Mucosa of descending colon (tissue), 3 donors: Measurements from ENCODE around the gene SFMBT1. TPM values are rescaled to one million over a fixed set of nuclear protein-coding genes. Genes with fewer than 3 reads are reported as not detected.

Source experiments
- ATAC-seq: fragments of 200-7000 bp; cut with Tn5 transposase; one replicate; pipeline ENCODE4 v1.9.1; 2020; ENCODE audit warnings: mild to moderate bottlenecking, moderate library complexity
- DNase-seq, 3 donors: peaks; one replicate each; pipeline ENCODE4 v3.0.0-alpha.2; 2020
- H3K36me3 ChIP-seq: fragments of 200-600 bp; one replicate; pipeline ENCODE4 v1.8.0; 2021; ENCODE audit warnings: low read depth, mild to moderate bottlenecking
- H3K4me1 ChIP-seq: fragments of 200-600 bp; one replicate; pipeline ENCODE4 v1.8.0; 2021; ENCODE audit warnings: low read depth, mild to moderate bottlenecking
- H3K4me3 ChIP-seq: fragments of 200-600 bp; one replicate; pipeline ENCODE4 v1.8.0; 2021; ENCODE audit warnings: mild to moderate bottlenecking
- H3K9me3 ChIP-seq: fragments of 200-600 bp; one replicate; pipeline ENCODE4 v1.8.0; 2021; ENCODE audit warnings: mild to moderate bottlenecking
- CTCF ChIP-seq: fragments of 200-600 bp; IDR thresholded peaks from one replicate; pipeline ENCODE4 v1.8.0; 2022; ENCODE audit warnings: antibody characterized with exemption, mild to moderate bottlenecking
- intact Hi-C, 2 donors: fragments of 100-400 bp; cut with DNase I in 1 of 2; cut with micrococcal nuclease in 1 of 2; formaldehyde crosslinking; loops; one replicate each; pipeline versions ENCODE4 v1.11.0 to v1.11.1; 2022; cut with DNase I, micrococcal nuclease
- total RNA-seq, 3 donors: library from RNA; stranded (reverse); fragmentation: NEBNext Ultra II Directional in 2 of 3; extraction: Animal tissue kit (Norgen Biotek cat#: 25700) in 2 of 3; gene quantifications; one replicate each; pipeline versions ENCODE4 v1.2.1 to v1.2.4, GENCODE V29; 2021 to 2023
- donor health status: DM: no; HTN: no; CAD: no; lungs with moderate emphysema.
- donor health status: DM: no; HTN: no; CAD: no.
- donor health status: DM: no; HTN: yes; CAD: no.

Gene SFMBT1
- total RNA-seq, 3 donors from 2014 or later: 19.7 to 22.8 (median 19.8) TPM

GRCh38 chr3:53080612-53081205 lies 34.8 kb upstream of the SFMBT1 start:
- H3K4me1 ChIP-seq: no peaks in the 10 kb centered on the region
- ATAC-seq: no peak
- intact Hi-C loops: no loop called here
- no peaks in the 10 kb centered on the region for H3K9me3 ChIP-seq
- H3K4me3 ChIP-seq: no peak overlapping the region
- TF ChIP-seq CTCF: no peak
- no peaks in the 10 kb centered on the region for H3K36me3 ChIP-seq
- no peak for DNase-seq

- Histone ChIP-seq H3K36me3 (no peaks in the 10 kb centered on the region), H3K4me1 (no peaks in the 10 kb centered on the region), H3K9me3 (no peaks in the 10 kb centered on the region), H3K4me3 (no peak overlapping the region)
- DNase-seq (no peak), ATAC-seq (no peak)
- no peak for TF ChIP-seq CTCF
- intact Hi-C loops: no loop called here
Measured at GRCh38 chr3:53079791-53080555, 34.1 kb upstream of the SFMBT1 start.

GRCh38 chr3:53079147-53079546 lies 33.3 kb upstream of the SFMBT1 start:
- DNase-seq (no peak), ATAC-seq (no peak)
- no peaks in the 10 kb centered on the region for H3K4me1 ChIP-seq
- no peak overlapping the region for H3K4me3 ChIP-seq
- no peaks in the 10 kb centered on the region for H3K36me3 ChIP-seq
- no peak for TF ChIP-seq CTCF
- H3K9me3 ChIP-seq: no peaks in the 10 kb centered on the region
- intact Hi-C loops: no loop called here

- Histone ChIP-seq H3K9me3 (no peaks in the 10 kb centered on the region), H3K4me1 (peaks cover under 1% of the 10 kb centered on the region), H3K4me3 (no peak overlapping the region), H3K36me3 (no peaks in the 10 kb centered on the region)
- TF ChIP-seq CTCF: no peak
- intact Hi-C loops: no loop called here
- no peak for ATAC-seq
- no peak for DNase-seq
Measured at GRCh38 chr3:53078656-53079055, 32.8 kb upstream of the SFMBT1 start.

- intact Hi-C loops: no loop called here
- no peak for ATAC-seq
- no peak for TF ChIP-seq CTCF
- Histone ChIP-seq H3K4me3 (no peak overlapping the region), H3K36me3 (no peaks in the 10 kb centered on the region), H3K4me1 (peaks cover 5% of the 10 kb centered on the region), H3K9me3 (no peaks in the 10 kb centered on the region)
- DNase-seq: no peak
Measured at GRCh38 chr3:53077476-53078220, 31.8 kb upstream of the SFMBT1 start.
